Measurements from ENCODE around the gene FAM171A2.

DNA sequence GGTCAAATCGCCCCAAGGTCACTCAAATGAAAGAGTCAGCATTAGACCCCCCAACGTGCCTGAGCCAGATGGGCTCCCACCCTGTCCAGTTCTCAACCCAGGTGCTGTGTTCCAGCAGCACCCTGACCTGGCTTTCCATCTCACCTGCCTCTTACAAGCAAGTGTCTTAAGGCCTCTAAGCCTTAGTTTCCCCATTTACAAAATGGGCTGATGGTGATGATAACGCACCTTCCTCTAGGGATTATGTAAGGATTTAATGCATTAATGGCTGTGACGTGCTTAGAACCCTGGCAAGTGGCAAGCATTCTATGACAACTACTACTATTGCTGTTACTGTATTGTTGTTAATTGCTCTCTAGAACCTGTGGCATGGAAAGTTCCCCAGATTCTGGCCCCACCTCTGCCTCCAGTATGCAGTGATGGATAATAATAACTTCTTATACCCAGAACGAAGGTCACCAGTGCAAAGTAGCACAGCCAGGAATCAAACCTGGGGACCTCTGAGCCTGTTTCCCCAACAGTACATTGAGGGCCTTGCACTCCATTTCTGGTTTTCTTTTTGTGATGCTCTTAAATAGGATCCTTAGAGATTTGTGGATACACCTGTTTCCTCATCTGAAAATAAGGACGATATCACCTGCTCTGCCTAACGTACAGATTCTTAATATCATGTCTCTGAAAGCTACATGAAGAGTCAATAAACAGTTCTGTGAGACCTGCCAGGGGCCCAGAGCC, 35.8 kb downstream of the FAM171A2 start:
- TF ChIP-seq POLR2A (IDR thresholded peaks at IDR 0.05; ENCODE audit: low read length) (no peak), RFX5 (IDR thresholded peaks at IDR 0.05) (no peak), CHD2 (IDR thresholded peaks at IDR 0.05; ENCODE audit: low read length, partially characterized antibody) (no peak), EP300 (IDR thresholded peaks at IDR 0.05) (no peak)
- TF ChIP-seq, protein P1, sequence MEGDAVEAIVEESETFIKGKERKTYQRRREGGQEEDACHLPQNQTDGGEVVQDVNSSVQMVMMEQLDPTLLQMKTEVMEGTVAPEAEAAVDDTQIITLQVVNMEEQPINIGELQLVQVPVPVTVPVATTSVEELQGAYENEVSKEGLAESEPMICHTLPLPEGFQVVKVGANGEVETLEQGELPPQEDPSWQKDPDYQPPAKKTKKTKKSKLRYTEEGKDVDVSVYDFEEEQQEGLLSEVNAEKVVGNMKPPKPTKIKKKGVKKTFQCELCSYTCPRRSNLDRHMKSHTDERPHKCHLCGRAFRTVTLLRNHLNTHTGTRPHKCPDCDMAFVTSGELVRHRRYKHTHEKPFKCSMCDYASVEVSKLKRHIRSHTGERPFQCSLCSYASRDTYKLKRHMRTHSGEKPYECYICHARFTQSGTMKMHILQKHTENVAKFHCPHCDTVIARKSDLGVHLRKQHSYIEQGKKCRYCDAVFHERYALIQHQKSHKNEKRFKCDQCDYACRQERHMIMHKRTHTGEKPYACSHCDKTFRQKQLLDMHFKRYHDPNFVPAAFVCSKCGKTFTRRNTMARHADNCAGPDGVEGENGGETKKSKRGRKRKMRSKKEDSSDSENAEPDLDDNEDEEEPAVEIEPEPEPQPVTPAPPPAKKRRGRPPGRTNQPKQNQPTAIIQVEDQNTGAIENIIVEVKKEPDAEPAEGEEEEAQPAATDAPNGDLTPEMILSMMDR (IDR thresholded peaks at IDR 0.05), result no peak
- TF ChIP-seq, protein P2, sequence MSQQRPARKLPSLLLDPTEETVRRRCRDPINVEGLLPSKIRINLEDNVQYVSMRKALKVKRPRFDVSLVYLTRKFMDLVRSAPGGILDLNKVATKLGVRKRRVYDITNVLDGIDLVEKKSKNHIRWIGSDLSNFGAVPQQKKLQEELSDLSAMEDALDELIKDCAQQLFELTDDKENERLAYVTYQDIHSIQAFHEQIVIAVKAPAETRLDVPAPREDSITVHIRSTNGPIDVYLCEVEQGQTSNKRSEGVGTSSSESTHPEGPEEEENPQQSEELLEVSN (IDR thresholded peaks at IDR 0.05; ENCODE audit: borderline replicate concordance, low read depth), result no peak
- TF ChIP-seq, protein P3, sequence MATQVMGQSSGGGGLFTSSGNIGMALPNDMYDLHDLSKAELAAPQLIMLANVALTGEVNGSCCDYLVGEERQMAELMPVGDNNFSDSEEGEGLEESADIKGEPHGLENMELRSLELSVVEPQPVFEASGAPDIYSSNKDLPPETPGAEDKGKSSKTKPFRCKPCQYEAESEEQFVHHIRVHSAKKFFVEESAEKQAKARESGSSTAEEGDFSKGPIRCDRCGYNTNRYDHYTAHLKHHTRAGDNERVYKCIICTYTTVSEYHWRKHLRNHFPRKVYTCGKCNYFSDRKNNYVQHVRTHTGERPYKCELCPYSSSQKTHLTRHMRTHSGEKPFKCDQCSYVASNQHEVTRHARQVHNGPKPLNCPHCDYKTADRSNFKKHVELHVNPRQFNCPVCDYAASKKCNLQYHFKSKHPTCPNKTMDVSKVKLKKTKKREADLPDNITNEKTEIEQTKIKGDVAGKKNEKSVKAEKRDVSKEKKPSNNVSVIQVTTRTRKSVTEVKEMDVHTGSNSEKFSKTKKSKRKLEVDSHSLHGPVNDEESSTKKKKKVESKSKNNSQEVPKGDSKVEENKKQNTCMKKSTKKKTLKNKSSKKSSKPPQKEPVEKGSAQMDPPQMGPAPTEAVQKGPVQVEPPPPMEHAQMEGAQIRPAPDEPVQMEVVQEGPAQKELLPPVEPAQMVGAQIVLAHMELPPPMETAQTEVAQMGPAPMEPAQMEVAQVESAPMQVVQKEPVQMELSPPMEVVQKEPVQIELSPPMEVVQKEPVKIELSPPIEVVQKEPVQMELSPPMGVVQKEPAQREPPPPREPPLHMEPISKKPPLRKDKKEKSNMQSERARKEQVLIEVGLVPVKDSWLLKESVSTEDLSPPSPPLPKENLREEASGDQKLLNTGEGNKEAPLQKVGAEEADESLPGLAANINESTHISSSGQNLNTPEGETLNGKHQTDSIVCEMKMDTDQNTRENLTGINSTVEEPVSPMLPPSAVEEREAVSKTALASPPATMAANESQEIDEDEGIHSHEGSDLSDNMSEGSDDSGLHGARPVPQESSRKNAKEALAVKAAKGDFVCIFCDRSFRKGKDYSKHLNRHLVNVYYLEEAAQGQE (IDR thresholded peaks at IDR 0.05), result no peak
